HG02798 (cell line): Measurements from ENCODE around the gene VSTM1.

Experiments used
- ATAC-seq: cut with Tn5 transposase; IDR thresholded peaks from one replicate; pipeline ENCODE4 v1.9.1; 2021; ENCODE audit warnings: mild to moderate bottlenecking; ENCODE audit not compliant: unreplicated experiment, poor library complexity

VSTM1 gene

DNA sequence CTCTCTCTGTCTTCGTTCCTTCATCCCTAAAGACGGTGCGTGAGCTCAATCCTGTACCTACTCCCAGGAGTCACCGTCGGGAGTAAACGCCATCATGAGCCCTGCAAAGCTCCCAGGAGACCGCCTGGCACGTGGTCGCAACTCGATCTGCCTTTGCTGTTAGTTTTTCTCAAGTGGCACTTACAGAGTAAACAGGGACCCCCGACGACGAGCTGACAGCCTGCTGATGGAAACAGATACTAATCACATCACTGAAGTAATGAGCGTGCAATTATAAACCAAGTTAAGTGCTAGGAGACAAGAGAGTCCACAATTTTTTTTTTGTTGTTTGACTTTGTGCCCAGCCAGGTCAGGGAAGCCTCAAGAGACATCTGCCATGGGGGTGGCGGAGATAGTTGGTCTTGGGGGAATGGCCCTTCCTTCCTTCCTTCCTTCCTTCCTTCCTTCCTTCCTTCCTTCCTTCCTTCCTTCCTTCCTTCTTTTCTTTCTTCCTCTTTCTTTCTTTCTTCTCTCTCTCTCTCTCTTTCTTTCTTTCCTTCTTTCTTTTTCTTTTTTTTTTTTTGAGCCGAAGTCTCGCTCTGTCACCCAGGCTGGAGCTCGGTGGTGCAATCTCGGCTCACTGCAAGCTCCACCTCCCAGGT, 48.7 kb downstream of the VSTM1 start:
- no peak for ATAC-seq

DNA sequence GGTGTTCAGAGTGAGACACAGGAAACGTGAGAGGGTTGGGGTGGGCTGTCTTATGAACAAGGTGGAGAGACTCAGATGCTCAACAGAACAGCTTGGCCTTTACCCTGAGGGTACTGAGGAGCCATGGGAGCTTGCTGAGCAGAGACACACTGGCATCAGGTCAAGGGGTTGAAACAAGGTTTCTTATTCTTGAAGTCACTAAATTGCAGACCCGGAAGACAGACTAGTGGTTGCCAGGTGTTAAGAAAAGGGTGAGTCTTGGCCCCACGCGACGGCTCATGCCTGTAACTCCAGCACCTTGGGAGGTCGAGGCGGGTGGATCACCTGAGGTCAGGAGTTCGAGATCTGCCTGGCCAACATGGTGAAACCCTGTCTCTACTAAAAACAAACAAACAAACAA, 49.8 kb downstream of the VSTM1 start:
- ATAC-seq, result no peak

DNA sequence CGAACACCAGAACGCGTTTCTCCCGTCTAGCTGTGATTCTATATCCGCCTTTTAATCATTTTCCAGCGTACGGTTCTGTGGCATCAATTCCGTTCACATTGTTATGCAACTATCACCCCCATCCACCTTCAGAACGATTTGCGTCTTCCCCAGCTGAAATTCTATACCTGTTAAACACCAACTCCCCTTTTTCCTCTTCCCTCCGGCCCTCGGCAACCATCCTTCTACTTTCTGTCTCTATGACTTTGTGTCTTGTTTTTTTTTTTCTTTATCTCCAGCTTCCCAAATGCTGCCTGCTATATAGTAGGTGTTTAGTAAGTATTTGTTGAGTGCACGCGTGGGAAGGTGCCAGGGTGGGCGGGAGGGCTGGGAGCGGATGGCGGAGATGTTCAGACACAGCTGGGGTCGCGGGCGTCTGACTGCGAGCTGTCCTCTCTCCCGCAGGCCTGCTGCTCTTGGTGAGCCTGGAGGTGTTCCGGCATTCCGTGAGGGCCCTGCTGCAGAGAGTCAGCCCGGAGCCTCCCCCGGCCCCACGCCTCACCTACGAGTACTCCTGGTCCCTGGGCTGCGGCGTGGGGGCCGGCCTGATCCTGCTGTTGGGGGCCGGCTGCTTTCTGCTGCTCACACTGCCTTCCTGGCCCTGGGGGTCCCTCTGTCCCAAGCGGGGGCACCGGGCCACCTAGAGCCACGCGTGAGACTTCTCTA, 52.0 kb downstream of the VSTM1 start:
- no peak for ATAC-seq

DNA sequence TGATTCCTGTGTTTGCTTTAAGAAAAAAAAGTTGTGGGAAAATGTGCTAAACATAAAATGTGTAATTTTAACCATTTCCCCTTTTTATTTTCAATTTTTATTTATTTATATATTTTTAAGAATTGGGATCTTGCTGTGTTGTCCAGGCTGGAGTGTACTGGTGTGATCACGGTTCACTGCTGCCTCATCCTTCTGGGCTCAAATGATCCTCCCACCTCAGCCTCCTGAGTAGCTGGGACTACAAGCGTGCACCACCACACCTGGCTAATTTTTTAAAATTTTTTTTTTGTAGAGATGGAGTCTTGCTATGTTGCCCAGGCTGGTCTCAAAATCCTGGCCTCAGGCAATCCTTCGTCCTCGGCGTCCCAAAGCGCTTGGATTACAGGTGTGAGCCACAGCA, 53.2 kb downstream of the VSTM1 start:
- ATAC-seq, result no peak

DNA sequence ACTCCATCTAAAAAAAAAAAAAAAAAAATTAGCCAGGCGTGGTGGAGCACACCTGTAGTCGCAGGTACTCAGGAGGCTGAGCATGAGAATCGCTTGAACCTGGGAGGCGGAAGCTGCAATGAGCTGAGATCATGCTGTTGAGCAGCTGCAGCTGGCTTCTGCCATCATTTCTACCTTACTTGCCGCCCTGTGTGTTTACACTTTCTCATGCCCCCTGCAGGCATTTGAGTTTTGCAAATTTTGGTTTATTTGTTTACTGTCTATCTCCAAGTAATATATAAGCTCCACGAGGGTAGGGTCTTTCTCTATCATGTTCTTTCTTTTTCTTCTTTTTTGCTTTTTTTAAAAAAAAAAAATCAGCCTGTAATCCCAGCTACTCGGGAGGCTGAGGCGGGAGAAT, 54.3 kb downstream of the VSTM1 start:
- ATAC-seq, result no peak

DNA sequence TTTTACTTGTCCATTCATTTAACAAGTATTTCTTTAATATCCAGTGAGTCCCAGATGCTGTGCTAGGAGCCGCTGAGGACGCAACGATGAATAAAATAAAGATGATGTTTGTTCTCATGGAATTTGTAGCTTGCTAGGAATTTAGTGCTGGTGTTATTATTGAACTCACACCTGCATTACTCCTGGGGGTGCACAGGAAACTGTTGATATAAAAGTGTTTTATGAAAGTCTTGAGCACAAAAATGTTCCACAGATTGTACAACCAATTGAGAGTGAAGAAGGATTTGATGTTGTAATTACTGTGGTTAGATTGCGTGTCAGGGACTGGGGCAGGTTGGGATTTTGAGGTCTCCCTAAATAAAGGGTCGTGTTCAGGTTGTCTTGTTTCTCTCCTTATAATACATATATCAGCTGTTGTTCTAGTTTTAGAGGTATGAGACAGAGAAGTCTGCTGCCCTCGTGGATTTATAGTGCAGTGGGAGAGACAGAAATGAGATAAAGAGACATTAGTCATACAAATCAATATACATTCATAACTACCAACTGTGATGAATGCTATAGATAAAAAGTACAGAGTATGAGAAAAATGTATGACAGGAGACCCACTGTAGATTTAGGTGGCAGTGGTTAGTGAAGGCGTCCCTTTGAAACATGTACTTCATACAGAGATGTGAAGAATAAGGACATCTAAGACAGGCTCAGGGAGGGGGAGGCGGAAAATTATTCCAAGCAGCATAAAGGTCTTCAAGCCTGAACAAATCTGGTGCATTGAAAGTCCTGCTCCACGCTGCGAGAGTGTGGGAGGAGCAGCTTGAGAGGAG, 61.0 kb downstream of the VSTM1 start:
- ATAC-seq, result no peak

DNA sequence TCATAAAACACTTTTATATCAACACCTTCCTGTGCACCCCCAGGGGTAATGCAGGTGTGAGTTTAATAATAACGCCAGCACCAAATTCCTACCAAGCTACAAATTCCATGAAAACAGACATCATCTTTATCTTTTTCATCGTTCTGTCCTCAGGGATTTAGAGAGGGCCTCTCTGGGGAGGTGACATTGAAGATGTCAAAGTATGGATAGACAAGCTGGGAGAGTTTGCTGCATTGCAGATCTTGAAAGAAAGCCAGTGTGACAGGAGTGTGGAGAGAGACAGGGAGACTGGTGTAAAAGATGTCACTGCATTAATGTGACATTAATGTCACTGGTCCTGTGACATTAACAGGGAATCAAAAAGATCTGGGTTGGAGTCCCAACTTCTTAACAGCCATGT, 62.2 kb downstream of the VSTM1 start:
- ATAC-seq, result no peak

DNA sequence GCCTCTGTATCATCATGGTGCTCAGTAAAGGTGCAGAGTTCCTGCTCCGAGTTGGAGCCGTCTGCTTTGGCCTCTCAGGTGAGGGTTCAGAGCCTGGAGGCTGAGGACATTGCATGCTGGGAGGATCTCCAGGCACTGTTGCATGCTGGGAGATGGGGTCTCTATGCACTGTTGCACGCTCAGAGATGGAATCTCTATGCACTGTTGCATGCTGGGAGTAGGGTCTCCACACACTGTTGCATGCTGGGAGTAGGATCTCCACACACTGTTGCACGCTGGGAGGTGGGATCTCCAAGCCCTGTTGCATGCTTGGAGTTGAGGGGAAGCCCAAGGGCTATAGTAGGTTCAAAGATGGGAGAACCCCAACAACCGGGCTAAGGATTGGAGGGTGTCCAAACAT, 64.0 kb downstream of the VSTM1 start:
- ATAC-seq, result no peak

DNA sequence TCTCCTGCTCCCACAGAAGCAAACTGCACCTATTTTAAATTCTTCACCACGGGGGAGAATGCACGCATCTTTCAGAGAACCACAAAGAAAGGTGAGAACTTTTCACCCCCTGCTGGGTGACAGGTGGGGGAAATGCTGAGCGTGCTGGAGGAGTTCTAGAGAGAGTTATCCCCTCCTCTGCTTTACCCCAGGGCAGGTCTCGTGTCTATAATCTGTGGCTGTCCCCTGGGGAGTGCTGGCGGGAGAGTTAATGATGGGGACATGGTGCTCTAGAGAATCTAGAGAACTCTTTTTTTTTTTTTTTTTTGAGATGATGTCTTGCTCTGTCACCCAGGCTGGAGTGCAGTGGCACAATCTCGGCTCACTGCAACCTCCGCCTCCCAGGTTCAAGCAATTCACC, 65.5 kb downstream of the VSTM1 start:
- no peak for ATAC-seq

DNA sequence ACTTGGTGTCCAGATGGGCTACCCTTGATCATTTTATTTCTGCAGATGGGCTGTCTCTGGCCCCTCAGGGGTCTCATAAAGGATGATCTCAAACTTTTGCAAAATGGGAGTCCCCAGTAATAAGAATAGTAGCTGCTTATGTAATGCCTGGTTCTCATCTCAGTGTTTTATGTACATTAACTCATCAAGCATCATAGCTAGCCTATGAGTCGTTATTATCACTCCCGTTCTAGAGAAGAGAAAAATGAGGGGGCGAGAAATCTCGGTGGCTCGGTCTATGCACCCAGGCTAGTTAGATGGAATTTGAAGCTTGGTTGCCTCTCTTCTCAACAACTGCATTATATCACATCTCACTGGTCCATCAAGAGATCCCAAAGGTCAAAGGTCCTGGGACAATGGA, 68.9 kb downstream of the VSTM1 start:
- no peak for ATAC-seq

DNA sequence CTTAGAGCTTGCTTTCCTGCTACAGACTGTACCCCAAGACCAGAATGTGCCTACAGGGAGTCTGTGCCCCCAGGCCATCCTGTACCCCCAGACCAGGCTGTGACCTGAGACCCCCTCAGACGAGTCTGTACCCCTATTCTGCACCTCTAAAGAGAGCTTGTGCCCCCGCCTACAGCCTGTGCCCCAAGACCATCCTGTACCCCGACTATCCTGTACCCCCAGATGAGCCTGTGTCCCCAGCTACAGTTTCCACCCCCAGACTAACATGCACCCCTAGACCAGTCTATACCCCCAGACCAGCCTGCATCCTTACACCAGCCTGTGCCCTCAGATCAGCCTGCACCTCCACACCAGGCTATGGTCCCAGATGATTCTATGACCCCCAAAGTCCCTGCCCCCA, 70.2 kb downstream of the VSTM1 start:
- ATAC-seq, result no peak

DNA sequence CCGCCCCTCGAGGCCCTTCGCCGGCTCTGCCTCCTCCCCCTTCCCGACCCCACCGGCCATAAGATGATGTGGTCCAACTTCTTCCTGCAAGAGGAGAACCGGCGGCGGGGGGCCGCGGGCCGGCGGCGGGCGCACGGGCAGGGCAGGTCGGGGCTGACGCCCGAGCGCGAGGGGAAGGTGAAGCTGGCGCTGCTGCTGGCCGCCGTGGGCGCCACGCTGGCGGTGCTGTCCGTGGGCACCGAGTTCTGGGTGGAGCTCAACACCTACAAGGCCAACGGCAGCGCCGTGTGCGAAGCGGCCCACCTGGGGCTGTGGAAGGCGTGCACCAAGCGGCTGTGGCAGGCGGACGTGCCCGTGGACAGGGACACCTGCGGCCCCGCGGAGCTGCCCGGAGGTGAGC, 70.9 kb downstream of the VSTM1 start:
- ATAC-seq, result no peak

DNA sequence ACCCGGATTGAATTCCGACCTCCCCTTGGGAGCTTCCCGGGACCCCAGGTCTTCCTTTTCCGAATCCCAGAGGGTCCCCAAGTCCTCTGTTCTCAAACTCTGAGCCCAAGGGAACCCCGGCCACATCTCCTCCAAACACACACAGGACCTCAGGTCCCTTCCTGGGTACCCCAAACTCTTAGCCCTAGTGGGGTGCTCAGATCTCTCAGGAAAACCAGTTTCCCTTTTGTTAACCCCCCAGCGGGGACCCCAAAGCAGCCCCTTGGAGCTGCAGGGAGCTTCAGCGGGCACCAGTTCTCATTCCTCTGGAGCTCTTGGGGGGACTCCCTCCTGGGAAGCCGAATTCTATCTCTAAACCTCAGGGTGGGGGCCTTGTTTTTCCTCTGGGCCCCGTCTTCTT, 71.5 kb downstream of the VSTM1 start:
- ATAC-seq, result no peak

DNA sequence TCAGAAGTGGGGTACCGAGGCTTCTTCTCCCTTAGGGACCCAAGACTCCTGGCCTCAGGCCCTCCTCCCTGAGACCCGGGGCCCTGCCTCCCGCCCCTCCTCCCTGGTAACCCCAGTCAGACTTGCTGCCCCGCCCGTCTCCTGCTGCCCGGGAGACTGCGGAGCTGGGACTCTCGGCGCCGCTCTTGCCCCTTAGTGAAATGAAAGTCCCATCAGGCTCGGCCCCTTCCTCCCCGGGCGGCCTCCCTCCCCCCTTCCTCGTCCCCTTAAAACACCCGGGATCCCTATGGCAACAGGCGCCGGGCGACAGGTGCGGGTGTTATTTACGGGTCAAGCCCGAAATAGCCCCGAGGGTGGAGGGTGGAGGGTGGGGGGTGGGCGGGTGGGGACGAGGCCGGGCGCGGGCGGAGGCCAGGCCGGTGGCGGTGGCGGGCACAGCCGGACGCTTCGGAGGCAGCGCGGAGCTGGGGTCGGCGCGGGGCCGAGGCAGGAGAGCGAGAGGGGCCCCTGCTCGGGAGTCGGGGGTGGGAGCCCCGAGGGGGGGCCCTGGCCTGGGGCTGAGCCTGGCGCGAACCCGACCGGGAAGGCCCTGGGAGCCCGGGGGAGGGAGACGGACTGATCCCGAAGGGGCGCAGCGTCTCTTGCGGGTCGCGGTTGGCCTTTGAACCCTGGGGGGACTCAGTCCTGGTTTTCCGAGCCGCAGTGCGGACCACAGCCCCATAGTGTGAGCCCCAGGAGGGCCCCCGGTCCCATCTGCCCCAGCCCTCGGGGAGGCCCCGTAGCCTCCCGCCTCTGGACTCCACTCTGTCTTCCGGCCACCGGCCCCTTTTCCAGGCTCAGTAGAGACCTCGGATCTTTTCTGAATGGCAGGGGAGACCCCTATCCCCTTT, 72.2 kb downstream of the VSTM1 start, which contains the start of gene CACNG6:
TSS of gene CACNG6 (plus strand) at position 414 of the 890 bp plus-strand sequence. CDS start 1,241 bp downstream, outside the sequence.
- ATAC-seq, result no peak
